CD4-positive, alpha-beta memory T cell (primary cell): ENCODE data around the gene ABRAXAS1. TPM values are rescaled to one million over a fixed set of nuclear protein-coding genes. Genes with fewer than 3 reads are reported as not detected.

Experiments
- CTCF ChIA-PET: fragments of 350-600 bp; sonication (Branson Sonifier 250); formaldehyde crosslinking; loops from one replicate; lab custom pipeline; 2021; ENCODE audit warnings: inconsistent platforms; ENCODE audit not compliant: partially characterized antibody; lab: Charles Lee
- POLR2A ChIA-PET: fragments of 350-600 bp; sonication (Branson Sonifier 250); formaldehyde crosslinking; loops from one replicate; lab custom pipeline; 2021; ENCODE audit not compliant: partially characterized antibody; lab: Charles Lee
- DNase-seq, 5 donors: peaks; one replicate each; pipeline versions ENCODE4 v3.0.0 to v3.0.0-alpha.2; 2020 to 2022; ENCODE audit warnings: mixed read lengths in 1 of 5
- H3K27ac ChIP-seq: one replicate; pipeline ENCODE4 v1.7.0; 2013; ENCODE audit warnings: low read depth, low read length
- H3K27me3 ChIP-seq: 2 replicates; pipeline ENCODE4 v1.7.0; 2013; ENCODE audit warnings: mild to moderate bottlenecking, low read length, moderate library complexity; ENCODE audit not compliant: insufficient read depth
- H3K36me3 ChIP-seq: 2 replicates; pipeline ENCODE4 v1.7.0; 2013; ENCODE audit warnings: mild to moderate bottlenecking, low read length, moderate library complexity; ENCODE audit not compliant: insufficient read depth
- H3K4me1 ChIP-seq: 2 replicates; pipeline ENCODE4 v1.7.0; 2013; ENCODE audit warnings: mild to moderate bottlenecking, low read length, moderate library complexity; ENCODE audit not compliant: insufficient read depth
- H3K4me3 ChIP-seq, 2 donors: one replicate each; pipeline ENCODE4 v1.7.0; 2013; ENCODE audit warnings: low read length in 2 of 2, mild to moderate bottlenecking in 1 of 2
- H3K9me3 ChIP-seq, 2 donors: one replicate each; pipeline ENCODE4 v1.7.0; 2013; ENCODE audit warnings: low read length in 2 of 2, control low read depth in 1 of 2; ENCODE audit not compliant: control insufficient read depth in 1 of 2
- H3K27ac Mint-ChIP-seq, 7 donors: one replicate each; pipeline ENCODE4 v1.8.0; 2020 to 2021; ENCODE audit warnings: mixed read lengths in 7 of 7, mild to moderate bottlenecking in 6 of 7, inconsistent platforms in 3 of 7, moderate library complexity in 3 of 7
- H3K27me3 Mint-ChIP-seq, 2 donors: one replicate each; pipeline ENCODE4 v1.8.0; 2020 to 2021; ENCODE audit warnings: mixed read lengths in 2 of 2
- H3K36me3 Mint-ChIP-seq, 2 donors: one replicate each; pipeline ENCODE4 v1.8.0; 2020 to 2021; ENCODE audit warnings: mixed read lengths in 2 of 2, inconsistent platforms in 1 of 2, mild to moderate bottlenecking in 1 of 2
- H3K4me1 Mint-ChIP-seq, 4 donors: one replicate each; pipeline ENCODE4 v1.8.0; 2020 to 2021; ENCODE audit warnings: mixed read lengths in 4 of 4, mild to moderate bottlenecking in 1 of 4
- H3K4me3 Mint-ChIP-seq, 8 donors: one replicate each; pipeline ENCODE4 v1.8.0; 2020 to 2021; ENCODE audit warnings: mixed read lengths in 8 of 8, mild to moderate bottlenecking in 7 of 8, moderate library complexity in 6 of 8, inconsistent platforms in 3 of 8
- H3K9me3 Mint-ChIP-seq, 8 donors: one replicate each; pipeline ENCODE4 v1.8.0; 2020 to 2021; ENCODE audit warnings: mixed read lengths in 8 of 8, mild to moderate bottlenecking in 5 of 8, inconsistent platforms in 3 of 8, moderate library complexity in 1 of 8
- intact Hi-C: fragments of 100-400 bp; cut with micrococcal nuclease; formaldehyde crosslinking; loops from one replicate; pipeline ENCODE4 v1.15.1; 2023
- polyA plus RNA-seq, 2 donors: library from polyadenylated mRNA; unstranded; fragments of 300-500 nt; fragmentation: Illumina TruSeq; gene quantifications; one replicate each; pipeline ENCODE4 v1.2.3, GENCODE V29; 2021
- total RNA-seq, 2 experiments: library from RNA; stranded (reverse); gene quantifications; one replicate each; pipeline ENCODE4 v1.2.3, GENCODE V29; 2021

The ABRAXAS1 gene
- total and polyA plus RNA-seq, 4 experiments from 2014 or later: 10.6 to 36.7 (median 25.7) TPM

DNA sequence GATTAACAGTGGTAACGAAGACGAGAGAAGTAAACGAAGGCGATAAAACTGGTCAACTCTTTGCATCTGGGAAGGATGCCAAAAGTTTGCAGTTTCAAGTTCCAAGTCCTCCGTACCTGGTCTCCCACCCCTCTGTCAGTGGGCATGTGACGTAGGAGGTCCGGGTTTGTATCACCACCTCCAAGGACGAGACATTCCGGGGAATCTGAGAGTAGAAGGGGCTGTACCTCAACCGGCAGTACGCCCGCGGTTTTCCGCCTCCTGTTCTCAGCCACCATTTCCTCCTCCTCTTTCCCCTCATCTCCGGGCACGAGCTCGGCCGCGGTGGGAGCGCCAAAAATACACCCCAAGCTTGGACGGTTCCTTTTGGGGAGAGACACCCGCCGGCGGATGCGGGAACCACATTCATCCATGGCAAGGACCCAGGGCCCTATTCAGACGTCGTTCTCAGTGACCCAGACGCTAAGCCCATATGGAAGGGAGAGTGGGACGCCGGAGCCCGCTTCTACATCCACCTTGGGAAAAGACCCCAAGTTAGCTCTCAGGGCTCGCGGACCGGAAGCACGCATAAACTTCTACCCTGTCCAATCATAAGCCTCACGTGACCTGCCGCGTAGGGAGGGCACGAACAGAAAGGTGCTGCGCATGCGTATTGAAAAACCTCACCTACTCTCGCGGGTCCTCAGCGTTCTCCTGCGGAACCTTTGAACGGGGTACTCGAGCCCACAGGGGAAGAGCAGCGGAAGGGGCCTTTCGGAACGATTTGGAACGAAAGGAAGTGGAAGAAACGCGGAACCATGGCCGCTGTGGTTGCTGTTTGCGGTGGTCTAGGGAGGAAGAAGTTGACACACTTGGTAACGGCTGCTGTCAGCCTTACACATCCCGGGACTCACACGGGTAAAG, 29.4 kb downstream of the ABRAXAS1 start, which contains the start of the genes HELQ and MRPS18C:
TSS of gene HELQ (minus strand) at position 543 of the 903 bp plus-strand sequence. CDS start at position 413, 130 bp downstream.
TSS of gene MRPS18C (plus strand) at position 778 of the 903 bp plus-strand sequence. CDS start at position 798, 20 bp downstream.
- ChIA-PET CTCF (interaction anchor here (0.8 to 1.3 kb wide), 7 partner anchors 11 to 421 kb away, joined by 3 to 4 read pairs (median 3); partner anchors contain the start of genes ABRAXAS1, COPS4 and COQ2), POLR2A (interaction anchor here (0.6 to 3.4 kb wide), 28 partner anchors 9 to 1081 kb away, joined by 3 to 62 read pairs (median 5); partner anchors contain the start of genes ABRAXAS1, COPS4, COQ2 and HNRNPD)
- Mint-ChIP-seq H3K9me3 (no peaks in the 10 kb centered on the region), H3K27me3 (no peaks in the 10 kb centered on the region), H3K4me3 (peak within 1 kb of the TSS; percentile 99 to 100 (median 100)), H3K27ac (peak within 1 kb of the TSS; percentile 100), H3K36me3 (peaks cover 39 to 72% of the 10 kb centered on the region in 2 donors), H3K4me1 (peaks cover 29 to 64% (median 42%) of the 10 kb centered on the region in 4 donors)
- intact Hi-C loops: loop anchor here (1.0 to 10.0 kb wide), 9 partner anchors 30 to 1081 kb away; partner anchors contain the start of genes ABRAXAS1, COPS4, COQ2 and ENOPH1
- DNase-seq: peak; percentile 94 to 98 (median 98)
- peaks cover 24% of the 10 kb centered on the region for H3K36me3 ChIP-seq
- H3K9me3 ChIP-seq: no peaks in the 10 kb centered on the region
- peak within 1 kb of the TSS; percentile 90 to 96 for H3K4me3 ChIP-seq
- peak within 1 kb of the TSS; percentile 100 for H3K27ac ChIP-seq
- H3K4me1 ChIP-seq: peaks cover 37% of the 10 kb centered on the region
- H3K27me3 ChIP-seq: no peaks in the 10 kb centered on the region

DNA sequence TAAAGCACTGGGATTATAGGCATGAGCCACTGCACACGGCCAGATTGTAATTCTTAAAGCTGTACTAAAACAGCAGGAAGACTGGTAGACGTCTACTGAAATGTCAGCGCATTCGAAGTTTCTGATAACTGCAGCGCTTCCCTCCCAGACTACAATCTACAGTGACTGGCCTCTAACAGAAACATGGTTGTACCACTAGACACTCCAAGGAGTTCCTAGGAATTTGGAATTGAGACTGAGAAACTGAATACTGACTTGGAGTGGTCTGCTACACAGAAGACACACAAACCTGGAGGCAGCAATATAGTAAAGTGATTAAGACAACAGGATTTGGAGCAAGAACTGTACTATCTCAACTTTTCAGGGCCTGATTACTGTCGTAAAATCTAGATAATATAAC, 30.2 kb downstream of the ABRAXAS1 start:
- Histone ChIP-seq H3K27me3 (no peaks in the 10 kb centered on the region), H3K27ac (peak overlapping the region; percentile 100), H3K9me3 (no peaks in the 10 kb centered on the region), H3K4me3 (peak overlapping the region; percentile 90 to 96), H3K4me1 (peaks cover 37% of the 10 kb centered on the region), H3K36me3 (peaks cover 20% of the 10 kb centered on the region)
- Mint-ChIP-seq H3K27me3 (no peaks in the 10 kb centered on the region), H3K4me3 (peak overlapping the region; percentile 99 to 100 (median 100)), H3K27ac (peak overlapping the region; percentile 100), H3K9me3 (no peaks in the 10 kb centered on the region), H3K36me3 (peaks cover 39 to 68% of the 10 kb centered on the region in 2 donors), H3K4me1 (peaks cover 30 to 64% (median 42%) of the 10 kb centered on the region in 4 donors)
- DNase-seq: peak in 2 of 5 donors; percentile 8 to 17
- intact Hi-C loops: loop anchor here (1.0 to 10.0 kb wide), 8 partner anchors 31 to 1080 kb away; partner anchors contain the start of genes ABRAXAS1, COPS4, COQ2 and ENOPH1
- CTCF ChIA-PET: interaction anchor here (0.8 to 1.3 kb wide), 5 partner anchors 10 to 119 kb away, joined by 3 to 4 read pairs (median 4); partner anchors contain the start of gene ABRAXAS1
- POLR2A ChIA-PET: interaction anchor here (0.9 to 3.4 kb wide), 20 partner anchors 10 to 1081 kb away, joined by 3 to 62 read pairs (median 6); partner anchors contain the start of genes ABRAXAS1, COPS4, COQ2 and GPAT3

DNA sequence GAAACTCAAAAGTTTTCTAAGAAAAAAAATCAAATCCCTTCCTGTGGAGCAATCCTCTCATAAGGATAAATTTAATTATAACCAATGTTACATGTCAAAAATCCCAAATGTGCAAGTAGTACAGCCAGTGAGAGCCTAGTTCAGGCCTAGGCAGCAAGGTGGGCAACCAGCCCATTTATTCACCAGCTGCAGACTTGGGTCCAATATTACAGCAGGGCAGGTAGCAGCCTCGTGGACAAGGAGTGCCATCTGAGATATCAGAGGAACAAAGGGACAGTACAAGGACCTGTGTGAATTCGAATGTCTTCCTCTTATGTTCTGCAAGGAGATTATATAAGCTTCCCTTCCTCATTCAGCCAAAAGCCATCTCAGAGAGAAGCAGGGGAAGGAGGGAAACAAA, 35.9 kb downstream of the ABRAXAS1 start:
- Mint-ChIP-seq H3K27ac (peak overlapping the region in 5 of 7 donors; percentile 15 to 85 (median 36)), H3K36me3 (peaks cover 28 to 47% of the 10 kb centered on the region in 2 donors), H3K9me3 (no peaks in the 10 kb centered on the region), H3K27me3 (no peaks in the 10 kb centered on the region), H3K4me1 (peaks cover 10 to 38% (median 18%) of the 10 kb centered on the region in 4 donors), H3K4me3 (no peak overlapping the region)
- intact Hi-C loops: no loop called here
- ChIA-PET CTCF (no interaction called here), POLR2A (no interaction called here)
- H3K9me3 ChIP-seq: no peaks in the 10 kb centered on the region
- H3K4me1 ChIP-seq: peaks cover 9% of the 10 kb centered on the region
- H3K36me3 ChIP-seq: peaks cover 15% of the 10 kb centered on the region
- H3K4me3 ChIP-seq: no peak overlapping the region
- no peaks in the 10 kb centered on the region for H3K27me3 ChIP-seq
- no peak for DNase-seq
- H3K27ac ChIP-seq: no peak overlapping the region

DNA sequence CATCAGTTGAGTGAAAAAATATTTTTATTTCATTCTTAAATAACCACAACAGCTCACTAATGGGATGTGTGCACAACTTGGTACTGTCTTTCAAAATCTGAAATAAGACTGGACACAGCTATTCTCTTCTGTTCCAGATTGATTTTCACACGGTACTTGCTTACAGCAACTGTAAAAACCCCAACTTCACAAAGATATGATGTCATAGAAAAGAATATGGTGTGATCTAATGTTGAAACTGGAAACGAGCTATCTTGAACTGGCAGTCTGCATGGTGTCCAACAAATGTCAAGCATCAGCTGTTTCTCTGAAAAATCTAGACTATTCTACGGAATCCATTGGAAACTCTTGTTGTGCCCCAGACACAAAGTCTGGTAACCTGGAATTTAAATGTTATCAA, 44.0 kb downstream of the ABRAXAS1 start:
- no peaks in the 10 kb centered on the region for H3K27me3 ChIP-seq
- CTCF ChIA-PET: interaction anchor here (1.3 kb wide), 1 partner anchor 201 kb away, joined by 3 read pairs; no protein-coding TSS in a partner anchor
- Mint-ChIP-seq H3K4me3 (no peak overlapping the region), H3K9me3 (no peaks in the 10 kb centered on the region), H3K36me3 (peaks cover 35 to 63% of the 10 kb centered on the region in 2 donors), H3K4me1 (peaks cover 2 to 10% (median 4%) of the 10 kb centered on the region in 4 donors), H3K27ac (no peak overlapping the region), H3K27me3 (no peaks in the 10 kb centered on the region)
- intact Hi-C loops: no loop called here
- H3K4me3 ChIP-seq: no peak overlapping the region
- H3K36me3 ChIP-seq: peaks cover 44% of the 10 kb centered on the region
- H3K27ac ChIP-seq: no peak overlapping the region
- no peaks in the 10 kb centered on the region for H3K9me3 ChIP-seq
- DNase-seq: no peak
- POLR2A ChIA-PET: interaction anchor here (1.7 kb wide), 1 partner anchor 14 kb away, joined by 10 read pairs; the partner anchor contains the start of gene HELQ
- H3K4me1 ChIP-seq: no peaks in the 10 kb centered on the region

DNA sequence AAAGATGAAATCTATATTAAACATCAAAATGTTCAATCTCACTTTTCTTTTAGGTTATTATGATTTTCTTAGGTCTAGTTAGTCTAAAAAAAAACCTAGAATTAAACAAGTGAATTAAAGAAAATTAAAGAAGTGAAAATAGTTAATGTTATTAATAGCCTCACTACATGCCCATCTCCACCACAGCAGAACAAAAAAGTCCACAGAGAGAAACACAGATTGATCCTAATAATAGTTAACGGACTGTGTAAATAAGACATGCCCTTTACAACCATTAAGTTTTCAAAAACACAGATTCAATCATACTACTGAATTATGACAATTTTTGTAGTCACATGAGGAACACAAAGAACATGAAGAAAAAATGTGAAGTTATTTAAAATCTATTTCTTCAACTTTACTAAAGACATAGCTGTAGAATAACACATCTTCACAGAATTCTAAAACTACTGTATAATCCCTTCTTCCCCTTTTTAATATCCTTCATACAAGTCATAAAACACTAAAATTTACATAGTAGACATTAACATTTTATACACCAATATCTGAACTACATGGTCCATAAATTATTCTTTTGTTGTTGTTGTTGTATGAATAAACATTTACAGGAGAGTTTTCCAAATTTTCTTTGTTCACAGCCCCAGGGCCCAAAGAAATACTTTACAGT, 44.6 kb downstream of the ABRAXAS1 start:
- Mint-ChIP-seq H3K36me3 (peaks cover 39 to 61% of the 10 kb centered on the region in 2 donors), H3K4me1 (peaks cover 3 to 11% (median 5%) of the 10 kb centered on the region in 4 donors), H3K4me3 (no peak overlapping the region), H3K27me3 (no peaks in the 10 kb centered on the region), H3K27ac (no peak overlapping the region), H3K9me3 (no peaks in the 10 kb centered on the region)
- intact Hi-C loops: no loop called here
- Histone ChIP-seq H3K36me3 (peaks cover 40% of the 10 kb centered on the region), H3K4me1 (no peaks in the 10 kb centered on the region), H3K27ac (no peak overlapping the region), H3K27me3 (no peaks in the 10 kb centered on the region), H3K4me3 (no peak overlapping the region), H3K9me3 (no peaks in the 10 kb centered on the region)
- CTCF ChIA-PET: interaction anchor here (1.3 kb wide), 1 partner anchor 201 kb away, joined by 3 read pairs; no protein-coding TSS in a partner anchor
- POLR2A ChIA-PET: no interaction called here
- no peak for DNase-seq

DNA sequence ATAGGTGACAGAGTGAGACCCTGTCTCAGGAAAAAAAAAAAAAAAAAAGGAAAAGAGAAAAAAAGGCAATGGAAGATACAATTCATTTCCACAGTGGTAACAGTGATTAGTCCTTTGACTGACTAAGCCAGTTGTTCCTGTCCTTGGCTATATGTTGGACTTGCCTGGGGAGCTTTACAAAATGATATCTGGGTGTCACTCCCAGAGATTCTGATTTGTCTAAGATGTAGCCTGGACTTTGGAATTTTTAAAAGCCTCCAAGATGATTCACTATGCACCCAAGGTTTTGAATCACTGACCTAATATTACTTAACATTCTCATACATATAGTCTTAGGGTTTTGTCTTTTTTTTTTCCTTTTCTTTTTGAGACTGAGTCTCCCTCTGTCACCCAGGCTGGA, 46.2 kb downstream of the ABRAXAS1 start:
- H3K36me3 Mint-ChIP-seq: peaks cover 36 to 58% of the 10 kb centered on the region in 2 donors
- H3K27ac Mint-ChIP-seq: no peak overlapping the region
- H3K9me3 Mint-ChIP-seq: no peaks in the 10 kb centered on the region
- Histone ChIP-seq H3K27me3 (no peaks in the 10 kb centered on the region), H3K4me3 (no peak overlapping the region), H3K27ac (no peak overlapping the region), H3K36me3 (peaks cover 32% of the 10 kb centered on the region), H3K9me3 (no peaks in the 10 kb centered on the region), H3K4me1 (no peaks in the 10 kb centered on the region)
- ChIA-PET CTCF (no interaction called here), POLR2A (interaction anchor here (1.0 kb wide), 1 partner anchor 17 kb away, joined by 6 read pairs; the partner anchor contains the start of genes HELQ and MRPS18C)
- H3K27me3 Mint-ChIP-seq: no peaks in the 10 kb centered on the region
- DNase-seq: no peak
- H3K4me1 Mint-ChIP-seq: peaks cover 0 to 10% (median 4%) of the 10 kb centered on the region in 4 donors
- intact Hi-C loops: no loop called here
- no peak overlapping the region for H3K4me3 Mint-ChIP-seq
